Subcutaneous adipose tissue (tissue), 4 donors: ENCODE measurements around the gene DNAAF2. TPM values are rescaled to one million over a fixed set of nuclear protein-coding genes. Genes with fewer than 3 reads are reported as not detected.

ENCODE experiments used
- CTCF ChIP-seq: fragments of 450-650 bp; IDR thresholded peaks from one replicate; pipeline ENCODE4 v1.5.1; 2016; ENCODE audit warnings: low read depth, mild to moderate bottlenecking, control low read depth, antibody characterized with exemption, moderate library complexity
- small RNA-seq: library from RNA; depleted of rRNA; stranded (forward); fragments of <200 nt; gene quantifications from one replicate; pipeline ENCODE3, GENCODE V24; 2016
- total RNA-seq, 4 donors: library from RNA; depleted of rRNA; stranded (reverse); fragments of >200 nt; gene quantifications; one replicate each; pipeline ENCODE4 v1.1.0, GENCODE V29; 2016

The DNAAF2 gene
- total RNA-seq, 4 donors from 2014 or later, result 5.7 to 8.1 (median 7.2) TPM

GRCh38 chr14:49578141-49578540, 56.9 kb downstream of the DNAAF2 start:
- TF ChIP-seq CTCF, result no peak

Small RNA genes within 50 kb of the gene (small RNA-seq; reads per million reads assigned to genes)
- gene AL139099.3 (not detected), gene AL139099.4 (not detected), gene RF00019 (0.49 reads per million), gene RNU6ATAC30P (not detected)

Other genes starting within 250 kb of the DNAAF2 start
- over 10,000 TPM in 1 of 4 donors, 1,000 to 10,000 TPM in 3; 1,482 to 17,640 (median 3,936) TPM for gene RPS29, start 48.9 kb downstream of the DNAAF2 start, total RNA-seq
- gene LRR1, start 36.3 kb downstream of the DNAAF2 start, total RNA-seq, result 10 to 100 TPM in 3 of 4 donors, 1 to 10 TPM in 1; 6.6 to 12.6 (median 11.7) TPM
- 100 to 1,000 TPM; 170 to 230 (median 206) TPM for gene RPL36AL, start 14.6 kb downstream of the DNAAF2 start, total RNA-seq
- gene MGAT2, start 14.4 kb downstream of the DNAAF2 start, total RNA-seq, result 10 to 100 TPM; 18.5 to 26.4 (median 25.4) TPM
- gene POLE2, start 53.0 kb upstream of the DNAAF2 start, total RNA-seq, result 1 to 10 TPM in 2 of 4 donors, under 1 TPM in 2; 0.65 to 2.0 (median 0.90) TPM
- gene KLHDC1, start 57.9 kb upstream of the DNAAF2 start, total RNA-seq, result 10 to 100 TPM in 1 of 4 donors, 1 to 10 TPM in 3; 8.3 to 13.4 (median 8.6) TPM
- 100 to 1,000 TPM in 1 of 4 donors, 10 to 100 TPM in 3; 75.8 to 104 (median 83.6) TPM for gene KLHDC2, start 132.9 kb upstream of the DNAAF2 start, total RNA-seq
- gene NEMF, start 217.5 kb upstream of the DNAAF2 start, total RNA-seq, result 100 to 1,000 TPM in 1 of 4 donors, 10 to 100 TPM in 3; 81.0 to 126 (median 84.8) TPM